HG03354 (cell line): ENCODE data around the gene SUCLG2.

Experiments used
- ATAC-seq: cut with Tn5 transposase; IDR thresholded peaks from one replicate; pipeline ENCODE4 v1.9.1; 2021; ENCODE audit warnings: mild to moderate bottlenecking; ENCODE audit not compliant: unreplicated experiment, poor library complexity, severe bottlenecking

SUCLG2 gene

DNA sequence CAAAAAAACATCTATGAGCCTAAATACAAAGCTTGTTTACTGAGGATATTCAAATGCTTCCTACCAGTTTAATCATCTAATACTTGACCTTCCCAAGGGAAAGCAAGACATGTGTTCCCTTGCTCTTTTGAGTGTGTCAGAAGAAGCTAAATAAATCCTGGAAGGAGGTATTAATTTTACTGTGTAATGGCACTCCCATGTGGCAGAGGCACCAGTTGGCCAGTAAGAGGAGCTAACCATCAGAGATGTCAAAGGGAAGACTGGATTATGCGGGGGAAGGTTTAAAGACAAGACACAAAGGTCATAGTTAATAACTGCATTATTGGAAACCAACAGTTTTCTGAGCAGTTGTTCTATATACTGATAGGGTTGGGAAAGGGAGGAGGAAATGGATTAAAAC is 125.1 kb downstream of the SUCLG2 start:
- no peak for ATAC-seq

DNA sequence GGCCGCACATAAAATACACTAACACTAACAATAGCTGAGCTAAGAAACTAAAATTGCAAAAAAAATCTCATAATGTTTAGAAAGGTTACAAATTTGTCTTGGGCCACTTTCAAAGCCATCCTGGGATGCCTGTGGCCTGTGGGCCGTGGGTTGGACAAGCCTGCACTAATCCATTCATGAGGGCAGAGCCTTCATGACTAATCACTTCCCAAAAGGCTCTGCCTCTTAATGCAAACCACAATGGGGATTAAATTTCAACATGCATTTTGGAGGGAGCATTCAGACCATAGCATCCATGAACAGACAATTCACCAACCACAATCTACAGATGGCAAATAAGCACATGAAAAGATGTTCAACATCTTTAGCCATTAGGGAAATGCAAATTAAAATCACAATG is 128.2 kb downstream of the SUCLG2 start:
- ATAC-seq = no peak

- no peak for ATAC-seq
Observed at GRCh38 chr3:67524046-67524445, 130.4 kb downstream of the SUCLG2 start.

- ATAC-seq = no peak
Observed at GRCh38 chr3:67522081-67522480, 132.3 kb downstream of the SUCLG2 start.

- peak; percentile 62 for ATAC-seq
Observed at GRCh38 chr3:67521053-67521646, 133.3 kb downstream of the SUCLG2 start.

GRCh38 chr3:67518236-67518635 is 136.2 kb downstream of the SUCLG2 start:
- ATAC-seq = no peak

DNA sequence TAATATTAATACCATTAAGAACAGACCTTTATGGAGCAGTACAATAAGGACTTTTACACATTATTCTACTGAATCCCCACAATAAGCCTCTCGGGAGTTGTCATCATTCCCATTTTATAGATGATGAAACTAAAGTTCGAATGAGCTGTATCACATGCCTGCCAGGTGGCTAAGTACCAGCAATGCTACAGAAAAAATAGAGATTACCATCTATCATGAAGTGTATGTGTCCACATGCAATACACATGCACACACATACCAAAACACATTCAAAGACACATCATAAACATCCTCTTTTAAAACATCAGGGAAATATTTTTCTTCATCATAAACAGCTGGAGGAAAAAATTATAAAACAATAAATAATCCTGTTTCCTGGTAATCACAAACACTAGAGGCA is 136.6 kb downstream of the SUCLG2 start:
- no peak for ATAC-seq

DNA sequence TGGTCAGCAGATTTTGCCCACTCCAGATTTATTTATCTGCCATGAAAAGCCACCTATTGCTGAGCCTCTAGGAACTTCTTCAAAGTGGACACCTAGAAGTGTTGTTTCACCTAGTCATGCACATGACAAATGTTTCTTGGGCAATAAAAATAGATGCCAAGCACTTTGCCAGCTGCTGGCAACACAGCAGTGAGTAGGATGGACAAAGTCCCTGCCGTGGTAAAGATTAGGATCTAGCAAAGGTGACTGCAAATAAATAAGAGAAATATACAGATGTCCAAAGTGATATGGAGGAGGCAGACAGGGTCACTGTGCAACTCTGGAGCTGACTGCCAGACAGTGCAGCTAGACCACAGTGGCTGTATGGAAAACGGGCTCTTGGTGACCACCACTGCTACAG is 137.9 kb downstream of the SUCLG2 start:
- ATAC-seq = no peak

DNA sequence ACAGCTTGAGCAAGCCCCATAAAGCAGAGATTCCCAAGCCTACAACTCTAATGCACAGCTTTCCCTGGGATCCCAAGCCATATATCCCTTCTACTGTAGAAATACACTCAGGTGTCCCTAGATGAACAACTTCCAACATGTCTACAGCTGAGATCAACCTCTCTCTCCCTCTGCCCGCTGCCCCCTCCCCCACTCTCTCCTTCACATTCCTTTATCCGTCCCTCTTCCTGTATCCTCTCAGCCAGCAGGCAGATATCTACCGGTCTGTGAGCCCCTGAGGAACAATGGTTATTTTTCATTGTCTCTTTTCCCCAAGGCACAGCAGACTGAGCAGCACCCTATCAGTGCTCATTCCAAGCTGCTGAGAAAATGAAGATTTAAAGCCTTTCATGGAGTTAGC is 138.6 kb downstream of the SUCLG2 start:
- ATAC-seq = no peak

GRCh38 chr3:67509471-67510075 is 144.8 kb downstream of the SUCLG2 start:
- no peak for ATAC-seq

- no peak for ATAC-seq
Observed at GRCh38 chr3:67507584-67507983, 146.8 kb downstream of the SUCLG2 start.

DNA sequence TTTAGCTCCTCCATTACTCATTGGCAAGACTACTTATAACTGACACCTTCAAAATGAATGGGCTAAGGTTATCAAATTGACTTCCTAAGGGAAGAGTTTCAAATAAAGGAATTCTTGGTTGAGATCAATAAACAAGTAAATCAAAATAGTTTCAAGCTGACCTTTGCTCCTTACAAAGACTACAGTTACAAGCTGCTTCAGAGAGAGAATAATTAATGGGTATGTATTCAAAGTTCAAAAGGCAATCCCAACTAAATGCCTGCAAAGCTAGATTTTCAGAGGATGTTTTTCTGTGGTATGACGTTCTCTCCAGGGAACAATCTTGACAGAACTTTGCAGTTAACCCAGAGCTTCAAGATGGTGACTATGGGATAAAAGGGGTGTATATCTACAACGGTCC is 153.7 kb downstream of the SUCLG2 start:
- ATAC-seq = no peak

DNA sequence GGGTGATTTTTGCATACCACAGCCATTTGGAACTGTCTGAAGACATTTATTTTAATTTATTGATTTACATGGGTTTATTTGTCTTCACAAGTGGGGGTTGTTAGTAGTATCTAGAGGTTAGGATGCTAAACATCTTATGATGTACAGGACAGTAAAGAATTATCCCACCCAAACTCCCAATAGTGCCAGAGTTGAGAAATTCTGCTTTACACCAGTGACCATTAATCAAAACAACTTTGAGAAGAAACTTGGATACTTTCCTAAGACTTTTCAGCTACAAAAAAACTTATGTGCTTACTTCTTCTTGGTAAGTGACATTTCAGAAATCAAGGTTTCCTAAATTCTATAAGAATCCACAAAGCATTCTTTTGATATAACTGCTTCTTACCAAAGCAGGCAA is 156.7 kb downstream of the SUCLG2 start:
- ATAC-seq = no peak

GRCh38 chr3:67495751-67496150 is 158.7 kb downstream of the SUCLG2 start:
- ATAC-seq = no peak

DNA sequence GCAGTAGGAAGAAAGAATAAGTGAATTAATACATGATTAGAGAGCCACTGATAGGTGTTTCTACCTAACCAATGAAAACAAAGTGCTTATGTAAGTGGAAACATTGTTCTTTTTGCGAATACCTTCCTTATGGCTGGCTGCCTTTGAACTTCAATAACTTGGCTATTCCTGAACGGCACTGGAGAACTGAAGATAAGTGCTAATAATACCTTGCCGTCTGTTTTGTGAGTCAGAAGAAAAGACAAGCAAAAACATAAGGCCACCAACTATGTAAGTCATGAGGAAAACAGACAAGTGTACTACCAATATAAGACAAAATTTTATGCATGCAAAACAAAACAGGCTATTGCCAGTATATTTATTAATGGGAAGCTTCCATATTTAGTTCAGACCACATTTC is 160.6 kb downstream of the SUCLG2 start:
- ATAC-seq = no peak

DNA sequence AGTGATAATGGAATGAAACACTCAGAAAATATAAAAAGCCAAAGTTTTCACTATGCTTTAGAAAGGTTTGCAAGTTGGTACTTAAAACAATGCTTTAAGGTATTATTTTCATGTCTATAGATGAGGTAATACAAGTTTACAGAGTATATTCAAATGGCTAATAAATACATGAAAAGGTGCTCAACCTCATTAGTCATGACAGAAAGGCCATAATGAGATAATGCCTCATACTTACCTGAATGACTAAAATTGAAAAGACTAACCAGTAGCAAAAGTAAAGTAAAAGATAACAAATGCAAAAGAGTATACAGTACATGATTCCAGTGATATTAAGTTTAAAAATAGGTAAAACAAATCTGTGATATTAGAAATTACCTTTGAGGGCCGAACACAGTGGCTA is 163.8 kb downstream of the SUCLG2 start:
- no peak for ATAC-seq

DNA sequence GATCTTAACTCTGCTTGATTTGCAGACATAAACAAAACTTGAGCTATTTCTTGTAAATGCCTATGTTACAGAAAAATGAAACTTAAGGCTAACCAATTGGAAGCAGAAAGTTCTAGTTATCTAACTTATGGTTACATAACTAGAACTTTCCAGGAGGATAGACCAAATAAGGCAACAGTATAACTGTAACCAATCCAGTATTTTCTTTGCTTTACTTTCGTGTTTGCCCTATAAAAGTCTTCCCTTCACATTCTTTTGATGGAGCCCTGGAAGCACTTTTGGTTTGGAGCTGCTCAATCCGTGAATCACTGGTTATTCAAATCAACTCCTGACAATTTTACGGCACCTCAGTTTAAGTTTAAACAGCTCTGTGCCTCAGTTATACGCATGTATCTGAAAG is 164.6 kb downstream of the SUCLG2 start:
- ATAC-seq = no peak

GRCh38 chr3:67487564-67488114 is 166.8 kb downstream of the SUCLG2 start:
- no peak for ATAC-seq

GRCh38 chr3:67486883-67487282 is 167.5 kb downstream of the SUCLG2 start:
- no peak for ATAC-seq

DNA sequence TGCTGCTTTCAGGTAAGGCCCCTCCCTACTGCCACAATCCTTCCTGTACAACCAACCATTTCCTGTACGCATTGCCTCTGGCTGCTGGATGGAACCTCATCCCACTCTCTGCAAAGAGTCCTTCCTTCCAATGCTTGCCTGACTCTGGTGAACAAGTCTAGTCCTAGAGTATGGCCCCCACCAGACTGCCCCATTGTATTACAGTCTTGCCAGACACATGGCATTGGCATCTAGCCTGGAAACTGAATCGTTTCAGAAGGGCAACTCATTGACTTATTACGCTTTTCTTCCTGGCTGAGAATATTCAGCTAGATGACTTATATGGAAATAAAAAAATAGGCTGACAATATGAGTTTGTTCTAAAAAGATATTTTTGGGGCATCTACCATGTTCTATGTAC is 170.3 kb downstream of the SUCLG2 start:
- no peak for ATAC-seq

- no peak for ATAC-seq
Observed at GRCh38 chr3:67481126-67481525, 173.3 kb downstream of the SUCLG2 start.

- ATAC-seq = no peak
Observed at GRCh38 chr3:67478423-67478822, 176.0 kb downstream of the SUCLG2 start.
